Measurements from ENCODE around the gene DLG1.

DLG1 gene

DNA sequence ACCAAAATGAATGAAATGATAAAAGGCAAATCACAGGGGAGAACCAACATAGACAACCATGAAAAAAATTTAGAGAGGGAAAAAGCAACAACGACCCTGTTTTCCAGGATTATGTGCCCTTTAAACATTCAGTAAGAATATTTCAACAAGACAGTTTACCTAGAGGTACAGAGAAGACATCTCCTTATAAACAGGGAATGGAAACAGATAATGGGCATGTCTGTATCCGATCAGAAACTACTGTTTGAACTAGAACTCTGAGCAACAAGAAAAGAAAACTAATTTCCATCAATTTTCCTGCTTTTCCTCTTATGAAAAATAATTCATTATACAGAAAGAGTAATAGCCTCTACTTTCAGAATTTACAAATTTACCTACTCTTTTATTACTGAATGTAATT lies 39.3 kb downstream of the DLG1 start:
- DNase-seq (ENCODE audit: low spot score): no peak
- TF ChIP-seq, protein P1, sequence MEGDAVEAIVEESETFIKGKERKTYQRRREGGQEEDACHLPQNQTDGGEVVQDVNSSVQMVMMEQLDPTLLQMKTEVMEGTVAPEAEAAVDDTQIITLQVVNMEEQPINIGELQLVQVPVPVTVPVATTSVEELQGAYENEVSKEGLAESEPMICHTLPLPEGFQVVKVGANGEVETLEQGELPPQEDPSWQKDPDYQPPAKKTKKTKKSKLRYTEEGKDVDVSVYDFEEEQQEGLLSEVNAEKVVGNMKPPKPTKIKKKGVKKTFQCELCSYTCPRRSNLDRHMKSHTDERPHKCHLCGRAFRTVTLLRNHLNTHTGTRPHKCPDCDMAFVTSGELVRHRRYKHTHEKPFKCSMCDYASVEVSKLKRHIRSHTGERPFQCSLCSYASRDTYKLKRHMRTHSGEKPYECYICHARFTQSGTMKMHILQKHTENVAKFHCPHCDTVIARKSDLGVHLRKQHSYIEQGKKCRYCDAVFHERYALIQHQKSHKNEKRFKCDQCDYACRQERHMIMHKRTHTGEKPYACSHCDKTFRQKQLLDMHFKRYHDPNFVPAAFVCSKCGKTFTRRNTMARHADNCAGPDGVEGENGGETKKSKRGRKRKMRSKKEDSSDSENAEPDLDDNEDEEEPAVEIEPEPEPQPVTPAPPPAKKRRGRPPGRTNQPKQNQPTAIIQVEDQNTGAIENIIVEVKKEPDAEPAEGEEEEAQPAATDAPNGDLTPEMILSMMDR (IDR thresholded peaks at IDR 0.05; ENCODE audit: extremely low read depth, missing control alignments): no peak

DNA sequence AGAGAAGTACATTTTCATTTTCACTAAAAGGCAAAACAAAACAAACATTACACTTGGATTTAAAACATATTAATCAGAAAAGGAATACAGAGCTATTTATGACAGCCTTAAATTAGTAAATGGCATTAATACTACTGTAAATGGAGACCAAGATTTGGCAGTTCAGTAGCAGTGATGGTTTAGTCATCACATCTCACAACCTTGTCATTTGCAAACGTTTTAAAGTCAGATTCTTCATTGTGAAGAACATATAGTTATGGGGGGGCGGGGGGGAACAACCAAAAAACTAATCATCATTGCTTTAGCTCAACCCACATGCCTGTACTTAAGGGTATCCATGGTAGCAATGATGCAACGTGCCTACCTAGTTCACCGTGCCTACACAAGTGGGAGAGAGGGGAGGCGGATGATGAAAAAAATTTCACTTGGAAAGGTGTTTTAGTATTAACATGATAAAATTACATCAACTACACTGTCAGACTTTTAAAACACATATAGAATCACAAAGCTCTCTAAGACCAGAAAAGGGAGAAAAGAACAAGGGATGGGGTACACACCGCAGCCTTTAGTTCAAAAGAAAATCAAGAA lies 40.1 kb downstream of the DLG1 start:
- DNase-seq (ENCODE audit: low spot score): no peak
- TF ChIP-seq, protein P1 (IDR thresholded peaks at IDR 0.05; ENCODE audit: extremely low read depth, missing control alignments): no peak

DNA sequence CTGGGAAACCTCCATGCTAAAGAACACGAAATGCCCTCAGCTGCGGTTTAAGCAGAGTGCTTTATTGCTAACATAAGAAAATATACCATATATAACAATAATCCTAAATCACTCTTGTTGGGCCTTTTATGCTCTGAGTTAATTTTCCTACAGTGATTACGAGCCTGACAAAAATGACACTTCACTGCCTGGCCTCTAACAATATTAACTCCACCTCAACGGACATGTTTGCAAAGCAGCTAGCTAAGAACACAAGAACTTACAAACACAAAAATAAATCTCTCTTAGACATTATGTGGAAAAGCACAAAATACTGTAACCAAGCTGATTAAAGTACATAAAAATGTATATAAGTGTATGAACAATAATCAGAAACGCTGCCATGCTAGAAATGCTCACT lies 40.7 kb downstream of the DLG1 start:
- no peak for DNase-seq (ENCODE audit: low spot score)
- TF ChIP-seq, protein P1 (IDR thresholded peaks at IDR 0.05; ENCODE audit: extremely low read depth, missing control alignments): no peak

DNA sequence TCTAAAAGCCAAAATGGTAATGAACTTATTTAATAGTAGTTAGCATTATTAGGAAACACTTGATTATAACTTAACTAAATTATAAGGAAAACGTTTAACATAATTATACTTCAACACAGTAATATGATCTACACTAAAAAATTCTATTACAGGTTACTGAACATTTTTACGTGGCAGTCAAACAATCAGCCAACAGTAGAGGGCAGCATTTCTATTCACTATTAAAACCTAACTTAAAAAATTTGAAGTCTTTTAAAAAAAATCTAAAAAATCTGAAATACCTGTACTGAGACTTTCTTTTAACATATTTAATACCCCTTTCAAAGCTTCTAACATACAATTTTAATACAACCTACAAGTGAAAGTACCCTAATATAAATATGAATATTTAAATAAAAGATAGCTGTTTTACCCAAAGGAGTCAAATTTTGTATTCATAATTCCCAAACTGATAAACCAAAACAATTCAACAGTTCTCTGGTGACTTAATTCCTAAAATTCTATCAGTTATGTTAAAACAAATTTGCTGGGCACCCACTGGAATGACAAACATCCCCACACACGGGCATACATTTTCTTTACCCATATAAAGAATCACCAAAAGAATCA lies 41.5 kb downstream of the DLG1 start:
- peak; percentile 16 for DNase-seq (ENCODE audit: low spot score)
- TF ChIP-seq, protein P1 (IDR thresholded peaks at IDR 0.05; ENCODE audit: extremely low read depth, missing control alignments): peak; percentile 4

DNA sequence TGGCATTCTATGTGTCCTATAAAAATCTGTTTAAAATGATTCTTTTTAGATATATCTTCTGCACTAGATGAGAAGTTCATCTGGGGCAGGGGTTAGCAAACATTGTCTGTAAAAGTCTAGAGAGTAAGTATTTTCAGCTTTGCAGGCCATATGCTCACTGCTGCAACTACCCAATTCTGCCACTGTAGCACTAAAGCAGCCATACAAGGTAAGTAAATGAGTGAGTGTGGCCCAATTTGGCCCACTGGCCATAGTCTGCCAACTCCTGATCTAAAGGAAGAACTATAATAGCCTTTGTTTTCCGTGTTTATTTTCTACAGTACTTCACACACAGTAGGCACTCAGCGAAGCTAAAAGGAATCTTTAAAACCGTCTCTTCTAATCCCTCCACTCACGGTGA lies 42.3 kb downstream of the DLG1 start:
- no peak for DNase-seq (ENCODE audit: low spot score)
- TF ChIP-seq, protein P1 (IDR thresholded peaks at IDR 0.05; ENCODE audit: extremely low read depth, missing control alignments): no peak

DNA sequence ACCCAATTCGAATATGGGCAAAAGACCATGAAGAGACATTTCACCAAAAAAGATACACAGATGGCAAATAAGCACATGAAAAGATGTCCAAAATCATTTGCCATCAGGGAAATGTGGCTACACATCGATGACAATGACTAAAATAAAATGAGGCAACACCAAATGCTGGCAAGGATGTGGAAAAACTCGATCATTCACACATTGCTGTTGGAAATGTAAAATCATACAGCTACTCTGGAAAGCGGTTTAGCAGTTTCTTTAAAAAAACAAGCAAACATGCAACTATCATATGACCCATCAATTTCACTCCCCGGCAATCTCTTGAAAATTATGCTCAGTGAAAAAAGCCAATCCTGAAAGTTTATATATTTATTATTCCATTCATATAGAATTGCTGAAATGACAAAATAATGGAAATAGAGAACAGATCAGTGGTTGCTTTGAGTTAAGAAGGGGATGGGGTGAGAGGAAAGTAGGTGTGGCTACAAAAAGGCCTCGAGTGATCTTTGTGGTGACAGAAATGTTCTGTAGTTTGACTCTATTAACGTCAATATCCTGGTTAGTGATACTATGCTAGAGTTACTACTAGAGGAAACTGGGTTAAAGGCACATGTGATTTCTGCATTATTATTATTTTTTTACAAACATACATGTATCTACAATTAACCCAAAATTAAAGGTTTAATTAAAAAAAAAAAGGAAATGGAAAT lies 45.0 kb downstream of the DLG1 start:
- DNase-seq (ENCODE audit: low spot score): no peak
- TF ChIP-seq, protein P1 (IDR thresholded peaks at IDR 0.05; ENCODE audit: extremely low read depth, missing control alignments): no peak

DNA sequence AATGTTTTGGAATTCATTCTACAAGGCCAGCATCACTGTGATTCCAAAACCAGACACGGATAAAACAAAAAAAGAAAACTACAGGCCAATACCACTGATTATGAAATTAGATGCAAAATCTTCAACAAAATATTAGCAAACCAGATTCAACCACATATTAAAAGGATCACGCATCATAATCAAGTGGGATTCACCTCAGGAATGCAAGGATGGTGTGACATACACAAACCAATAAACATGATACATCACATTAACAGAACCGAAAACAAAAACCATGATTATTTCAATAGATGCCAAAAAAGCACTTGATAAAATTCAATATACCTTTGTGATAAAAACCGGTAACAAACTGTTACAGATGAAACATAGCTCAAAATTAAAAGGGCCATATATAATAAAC lies 48.9 kb downstream of the DLG1 start:
- TF ChIP-seq, protein P1 (IDR thresholded peaks at IDR 0.05; ENCODE audit: extremely low read depth, missing control alignments): no peak
- DNase-seq (ENCODE audit: low spot score): no peak

Data from GM20000 (cell line).